ENCODE results near the gene TPCN1.

Gene TPCN1

DNA sequence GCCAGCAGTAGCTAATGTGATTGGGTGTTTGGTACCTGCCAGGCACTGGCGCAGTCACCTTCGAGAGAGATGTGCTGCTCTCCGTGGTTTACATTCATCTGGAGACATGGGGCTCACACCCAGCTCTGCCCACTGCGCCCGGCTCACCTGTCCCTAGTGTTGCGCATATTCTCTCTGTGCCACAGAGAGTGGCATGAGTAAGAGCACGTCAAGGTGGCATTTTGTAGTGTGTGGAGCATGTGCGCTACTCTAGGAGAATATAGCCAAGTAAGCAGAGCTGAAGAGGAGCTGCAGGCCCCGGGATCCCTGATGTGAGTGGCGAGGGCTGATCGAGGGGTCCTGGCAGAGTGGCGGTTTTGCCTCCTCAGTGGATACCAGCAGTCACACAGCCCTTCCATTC lies 46.9 kb downstream of the TPCN1 start:
- Histone ChIP-seq H3K9me3 (ENCODE audit: control insufficient read depth in 1 of 2, low read length in 2 of 2) (no peaks in the 10 kb centered on the region), H3K27ac (ENCODE audit: low read length) (no peak overlapping the region), H3K4me3 (ENCODE audit: low read depth in 1 of 2, low read length in 2 of 2) (no peak overlapping the region), H3K4me1 (ENCODE audit: control insufficient read depth in 1 of 2, insufficient read depth in 2 of 2, low read length in 2 of 2) (peaks cover 8 to 10% of the 10 kb centered on the region in 2 donors), H3K27me3 (ENCODE audit: low read depth, low read length) (no peaks in the 10 kb centered on the region), H3K36me3 (ENCODE audit: control insufficient read depth in 1 of 2, insufficient read depth in 2 of 2, low read length in 2 of 2) (peaks cover 36 to 54% of the 10 kb centered on the region in 2 donors)

DNA sequence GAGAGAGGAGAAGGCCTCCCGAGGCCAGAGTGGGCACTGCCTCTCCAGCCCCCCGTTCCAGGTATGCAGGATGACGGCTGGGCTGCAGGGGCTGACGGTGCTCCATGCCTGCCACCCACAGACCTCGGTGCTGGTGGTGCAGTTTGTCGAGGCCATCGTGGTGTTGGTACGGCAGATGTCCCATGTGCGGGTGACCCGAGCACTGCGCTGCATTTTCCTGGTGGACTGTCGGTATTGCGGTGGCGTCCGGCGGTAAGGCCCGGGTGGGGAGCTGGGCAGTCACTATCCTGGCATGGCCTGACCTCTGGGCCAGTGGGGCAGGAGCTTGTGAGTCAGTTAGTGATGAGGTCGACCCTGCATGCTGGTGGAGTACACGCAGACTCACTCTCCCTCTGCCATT lies 47.4 kb downstream of the TPCN1 start:
- peaks cover 13 to 14% of the 10 kb centered on the region in 2 donors for H3K4me1 ChIP-seq (ENCODE audit: control insufficient read depth in 1 of 2, insufficient read depth in 2 of 2, low read length in 2 of 2)
- H3K4me3 ChIP-seq (ENCODE audit: low read depth in 1 of 2, low read length in 2 of 2): no peak overlapping the region
- no peak overlapping the region for H3K27ac ChIP-seq (ENCODE audit: low read length)
- peaks cover 40 to 55% of the 10 kb centered on the region in 2 donors for H3K36me3 ChIP-seq (ENCODE audit: control insufficient read depth in 1 of 2, insufficient read depth in 2 of 2, low read length in 2 of 2)
- no peaks in the 10 kb centered on the region for H3K27me3 ChIP-seq (ENCODE audit: low read depth, low read length)
- H3K9me3 ChIP-seq (ENCODE audit: control insufficient read depth in 1 of 2, low read length in 2 of 2): no peaks in the 10 kb centered on the region

DNA sequence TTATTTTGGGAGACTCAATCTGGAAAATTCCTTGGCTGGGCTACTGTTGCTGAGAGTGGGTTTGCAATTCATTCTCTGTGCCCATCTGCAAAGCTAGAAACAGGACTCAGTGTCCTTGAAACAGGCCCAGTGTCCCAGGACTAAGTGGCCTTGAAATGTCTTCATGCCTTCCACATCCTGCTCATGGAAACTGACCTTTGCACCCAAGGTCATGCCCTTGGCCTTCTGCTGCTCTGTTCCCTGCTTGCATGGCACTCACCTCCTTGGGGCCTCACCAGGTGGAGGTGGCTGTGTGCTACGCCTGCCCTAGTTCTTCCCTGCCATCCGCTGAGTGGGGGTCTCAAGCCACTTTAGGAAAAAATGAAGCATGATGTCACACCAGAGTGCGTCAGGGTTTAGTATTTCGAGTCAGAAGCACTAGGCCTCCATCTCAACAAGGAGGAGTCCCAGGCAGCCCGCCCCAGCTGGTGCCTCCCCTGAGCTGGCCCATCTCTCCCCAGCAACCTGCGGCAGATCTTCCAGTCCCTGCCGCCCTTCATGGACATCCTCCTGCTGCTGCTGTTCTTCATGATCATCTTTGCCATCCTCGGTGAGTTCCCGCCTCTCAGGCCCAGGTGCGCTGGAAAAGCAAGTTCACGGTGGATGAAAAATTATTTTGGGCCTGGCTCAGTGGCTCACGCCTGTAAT lies 48.1 kb downstream of the TPCN1 start:
- no peak overlapping the region for H3K4me3 ChIP-seq (ENCODE audit: low read depth in 1 of 2, low read length in 2 of 2)

GRCh38 chr12:113270709-113271009 lies 49.4 kb downstream of the TPCN1 start:
- Histone ChIP-seq H3K36me3 (ENCODE audit: control insufficient read depth in 1 of 2, insufficient read depth in 2 of 2, low read length in 2 of 2) (peaks cover 33 to 61% of the 10 kb centered on the region in 2 donors), H3K9me3 (ENCODE audit: control insufficient read depth in 1 of 2, low read length in 2 of 2) (no peaks in the 10 kb centered on the region), H3K4me3 (ENCODE audit: low read depth in 1 of 2, low read length in 2 of 2) (no peak overlapping the region), H3K27me3 (ENCODE audit: low read depth, low read length) (no peaks in the 10 kb centered on the region), H3K4me1 (ENCODE audit: control insufficient read depth in 1 of 2, insufficient read depth in 2 of 2, low read length in 2 of 2) (peaks cover 14 to 15% of the 10 kb centered on the region in 2 donors), H3K27ac (ENCODE audit: low read length) (no peak overlapping the region)

More for the DNA sequence above, 48.1 kb downstream of the TPCN1 start:
- Histone ChIP-seq H3K9me3 (ENCODE audit: control insufficient read depth in 1 of 2, low read length in 2 of 2) (no peaks in the 10 kb centered on the region), H3K27me3 (ENCODE audit: low read depth, low read length) (no peaks in the 10 kb centered on the region), H3K27ac (ENCODE audit: low read length) (no peak overlapping the region), H3K36me3 (ENCODE audit: control insufficient read depth in 1 of 2, insufficient read depth in 2 of 2, low read length in 2 of 2) (peaks cover 38 to 59% of the 10 kb centered on the region in 2 donors), H3K4me1 (ENCODE audit: control insufficient read depth in 1 of 2, insufficient read depth in 2 of 2, low read length in 2 of 2) (peaks cover 14 to 15% of the 10 kb centered on the region in 2 donors)

- H3K4me3 ChIP-seq (ENCODE audit: low read depth in 1 of 2, low read length in 2 of 2): no peak overlapping the region
- H3K27ac ChIP-seq (ENCODE audit: low read length): peak overlapping the region; percentile 67
- peaks cover 34 to 57% of the 10 kb centered on the region in 2 donors for H3K36me3 ChIP-seq (ENCODE audit: control insufficient read depth in 1 of 2, insufficient read depth in 2 of 2, low read length in 2 of 2)
These were observed 50.2 kb downstream of the TPCN1 start for GRCh38 chr12:113271466-113271852.

GRCh38 chr12:113271853-113272561 lies 50.7 kb downstream of the TPCN1 start:
- Histone ChIP-seq H3K4me3 (ENCODE audit: low read depth in 1 of 2, low read length in 2 of 2) (no peak overlapping the region), H3K4me1 (ENCODE audit: control insufficient read depth in 1 of 2, insufficient read depth in 2 of 2, low read length in 2 of 2) (peaks cover 14 to 15% of the 10 kb centered on the region in 2 donors)

More at GRCh38 chr12:113271466-113271852, 50.2 kb downstream of the TPCN1 start:
- peaks cover 14 to 15% of the 10 kb centered on the region in 2 donors for H3K4me1 ChIP-seq (ENCODE audit: control insufficient read depth in 1 of 2, insufficient read depth in 2 of 2, low read length in 2 of 2)
- H3K27me3 ChIP-seq (ENCODE audit: low read depth, low read length): no peaks in the 10 kb centered on the region
- no peaks in the 10 kb centered on the region for H3K9me3 ChIP-seq (ENCODE audit: control insufficient read depth in 1 of 2, low read length in 2 of 2)

DNA sequence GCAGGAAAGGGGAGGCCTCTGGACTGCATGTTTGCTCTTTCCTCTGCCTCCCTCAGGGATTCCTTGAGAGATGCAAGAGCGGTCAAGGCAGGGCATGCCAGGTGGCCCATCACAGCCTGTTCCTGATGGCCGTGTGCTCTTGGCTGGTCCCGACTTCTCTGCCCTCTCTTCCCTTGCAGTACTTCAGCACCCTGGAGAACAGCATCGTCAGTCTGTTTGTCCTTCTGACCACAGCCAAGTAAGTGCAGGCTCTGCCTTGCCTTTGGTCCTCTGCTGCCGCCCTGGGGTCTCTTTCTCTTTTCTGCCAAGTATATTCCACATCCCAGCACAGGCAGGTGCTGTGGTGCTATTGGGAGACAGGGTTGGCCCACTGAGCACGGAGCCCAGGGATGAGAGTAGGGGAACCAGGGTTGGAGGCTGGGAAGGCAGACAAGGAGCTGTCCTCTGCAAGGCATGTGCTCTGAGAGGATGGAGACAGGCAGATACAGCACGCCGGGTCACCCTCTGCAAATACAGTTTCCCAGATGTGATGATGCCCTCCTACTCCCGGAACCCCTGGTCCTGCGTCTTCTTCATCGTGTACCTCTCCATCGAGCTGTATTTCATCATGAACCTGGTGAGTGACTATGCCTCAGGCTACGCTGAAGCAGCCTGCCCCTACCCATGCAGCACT lies 51.9 kb downstream of the TPCN1 start:
- Histone ChIP-seq H3K27me3 (ENCODE audit: low read depth, low read length) (no peaks in the 10 kb centered on the region), H3K36me3 (ENCODE audit: control insufficient read depth in 1 of 2, insufficient read depth in 2 of 2, low read length in 2 of 2) (peaks cover 42 to 59% of the 10 kb centered on the region in 2 donors), H3K4me3 (ENCODE audit: low read depth in 1 of 2, low read length in 2 of 2) (no peak overlapping the region), H3K27ac (ENCODE audit: low read length) (no peak overlapping the region), H3K9me3 (ENCODE audit: control insufficient read depth in 1 of 2, low read length in 2 of 2) (no peaks in the 10 kb centered on the region), H3K4me1 (ENCODE audit: control insufficient read depth in 1 of 2, insufficient read depth in 2 of 2, low read length in 2 of 2) (peaks cover 14 to 15% of the 10 kb centered on the region in 2 donors)

More at GRCh38 chr12:113271853-113272561, 50.7 kb downstream of the TPCN1 start:
- H3K36me3 ChIP-seq (ENCODE audit: control insufficient read depth in 1 of 2, insufficient read depth in 2 of 2, low read length in 2 of 2): peaks cover 34 to 57% of the 10 kb centered on the region in 2 donors
- no peaks in the 10 kb centered on the region for H3K27me3 ChIP-seq (ENCODE audit: low read depth, low read length)
- no peaks in the 10 kb centered on the region for H3K9me3 ChIP-seq (ENCODE audit: control insufficient read depth in 1 of 2, low read length in 2 of 2)
- peak overlapping the region; percentile 67 for H3K27ac ChIP-seq (ENCODE audit: low read length)

DNA sequence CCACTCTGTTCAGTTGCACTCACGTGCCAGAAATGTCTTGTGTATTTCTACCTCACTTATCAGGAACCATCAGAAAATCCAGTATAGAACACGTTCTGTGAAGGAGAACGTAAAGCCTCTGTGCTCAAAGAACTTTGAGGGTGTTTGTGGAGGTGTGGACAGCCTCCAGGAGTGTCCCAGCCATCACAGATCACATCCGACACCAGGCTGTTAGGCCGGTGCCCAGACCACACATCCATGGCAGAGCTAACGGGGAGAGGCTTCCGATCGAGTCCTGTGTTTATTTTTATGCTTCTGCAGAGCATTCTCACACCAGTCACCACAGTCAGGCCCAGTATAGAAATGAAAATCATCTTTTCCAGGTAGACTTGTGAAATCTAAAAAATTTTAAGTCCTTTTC lies 53.6 kb downstream of the TPCN1 start:
- peaks cover 14 to 15% of the 10 kb centered on the region in 2 donors for H3K4me1 ChIP-seq (ENCODE audit: control insufficient read depth in 1 of 2, insufficient read depth in 2 of 2, low read length in 2 of 2)
- H3K9me3 ChIP-seq (ENCODE audit: control insufficient read depth in 1 of 2, low read length in 2 of 2): no peaks in the 10 kb centered on the region
- H3K4me3 ChIP-seq (ENCODE audit: low read depth in 1 of 2, low read length in 2 of 2): no peak overlapping the region
- no peak overlapping the region for H3K27ac ChIP-seq (ENCODE audit: low read length)
- no peaks in the 10 kb centered on the region for H3K27me3 ChIP-seq (ENCODE audit: low read depth, low read length)
- H3K36me3 ChIP-seq (ENCODE audit: control insufficient read depth in 1 of 2, insufficient read depth in 2 of 2, low read length in 2 of 2): peaks cover 43 to 55% of the 10 kb centered on the region in 2 donors

DNA sequence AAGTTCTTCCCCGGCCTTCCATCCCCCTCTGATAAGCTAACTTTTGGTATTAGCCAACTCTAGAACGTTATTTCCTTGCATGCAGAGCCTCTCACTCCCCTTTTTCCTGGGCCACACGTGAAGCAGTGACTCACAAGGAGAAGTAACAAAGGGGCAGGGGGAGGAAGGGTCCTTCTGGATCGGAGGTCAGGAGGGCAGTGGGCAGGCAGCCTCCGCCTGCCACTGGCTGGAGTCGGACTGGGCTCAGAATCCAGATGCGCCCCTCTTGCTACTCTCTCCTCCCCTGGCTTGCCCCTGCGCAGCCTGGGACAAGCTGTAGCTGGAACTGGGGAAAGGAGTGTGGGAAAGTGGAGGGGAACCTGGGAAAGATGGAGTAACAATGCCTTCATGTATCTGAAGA lies 55.0 kb downstream of the TPCN1 start:
- Histone ChIP-seq H3K27ac (ENCODE audit: low read length) (no peak overlapping the region), H3K36me3 (ENCODE audit: control insufficient read depth in 1 of 2, insufficient read depth in 2 of 2, low read length in 2 of 2) (peaks cover 52 to 68% of the 10 kb centered on the region in 2 donors)

GRCh38 chr12:113276946-113277500 lies 55.8 kb downstream of the TPCN1 start:
- peaks cover 52 to 66% of the 10 kb centered on the region in 2 donors for H3K36me3 ChIP-seq (ENCODE audit: control insufficient read depth in 1 of 2, insufficient read depth in 2 of 2, low read length in 2 of 2)
- H3K4me3 ChIP-seq (ENCODE audit: low read depth in 1 of 2, low read length in 2 of 2): no peak overlapping the region
- H3K4me1 ChIP-seq (ENCODE audit: control insufficient read depth in 1 of 2, insufficient read depth in 2 of 2, low read length in 2 of 2): peaks cover 14 to 15% of the 10 kb centered on the region in 2 donors
- no peak overlapping the region for H3K27ac ChIP-seq (ENCODE audit: low read length)
- no peaks in the 10 kb centered on the region for H3K9me3 ChIP-seq (ENCODE audit: control insufficient read depth in 1 of 2, low read length in 2 of 2)
- no peaks in the 10 kb centered on the region for H3K27me3 ChIP-seq (ENCODE audit: low read depth, low read length)

More for the DNA sequence above, 55.0 kb downstream of the TPCN1 start:
- Histone ChIP-seq H3K4me1 (ENCODE audit: control insufficient read depth in 1 of 2, insufficient read depth in 2 of 2, low read length in 2 of 2) (peaks cover 14 to 15% of the 10 kb centered on the region in 2 donors), H3K4me3 (ENCODE audit: low read depth in 1 of 2, low read length in 2 of 2) (no peak overlapping the region), H3K27me3 (ENCODE audit: low read depth, low read length) (no peaks in the 10 kb centered on the region), H3K9me3 (ENCODE audit: control insufficient read depth in 1 of 2, low read length in 2 of 2) (no peaks in the 10 kb centered on the region)

- H3K36me3 ChIP-seq (ENCODE audit: control insufficient read depth in 1 of 2, insufficient read depth in 2 of 2, low read length in 2 of 2): peaks cover 49 to 65% of the 10 kb centered on the region in 2 donors
These were observed 56.2 kb downstream of the TPCN1 start for GRCh38 chr12:113277511-113277910.

More at GRCh38 chr12:113277511-113277910, 56.2 kb downstream of the TPCN1 start:
- Histone ChIP-seq H3K27me3 (ENCODE audit: low read depth, low read length) (no peaks in the 10 kb centered on the region), H3K4me3 (ENCODE audit: low read depth in 1 of 2, low read length in 2 of 2) (no peak overlapping the region), H3K9me3 (ENCODE audit: control insufficient read depth in 1 of 2, low read length in 2 of 2) (no peaks in the 10 kb centered on the region), H3K4me1 (ENCODE audit: control insufficient read depth in 1 of 2, insufficient read depth in 2 of 2, low read length in 2 of 2) (peaks cover 10 to 13% of the 10 kb centered on the region in 2 donors), H3K27ac (ENCODE audit: low read length) (no peak overlapping the region)
